Neural progenitor cell (in vitro differentiated cells): ENCODE measurements around the gene NUDT3. TPM values are rescaled to one million over a fixed set of nuclear protein-coding genes. Genes with fewer than 3 reads are reported as not detected.

Source experiments
- DNase-seq: peaks from one replicate; pipeline ENCODE4 v3.0.0-alpha.2; 2016; ENCODE audit warnings: low spot score
- H2AFZ ChIP-seq: fragments of 200-600 bp; sonication (generic); replicated peaks from 2 replicates; pipeline ENCODE4 v1.6.1; 2016; ENCODE audit warnings: antibody characterized with exemption
- H3F3A ChIP-seq: fragments of 200-600 bp; sonication (generic); 2 replicates; pipeline ENCODE4 v1.6.1; 2016; ENCODE audit warnings: antibody characterized with exemption, low read depth
- H3K27ac ChIP-seq: fragments of 200-600 bp; sonication (generic); 2 replicates; pipeline ENCODE4 v1.5.1; 2016; ENCODE audit warnings: mild to moderate bottlenecking
- H3K27me3 ChIP-seq: fragments of 200-600 bp; sonication (generic); 2 replicates; pipeline ENCODE4 v1.6.1; 2016; ENCODE audit warnings: mild to moderate bottlenecking, moderate library complexity
- H3K36me3 ChIP-seq: fragments of 200-600 bp; sonication (generic); 2 replicates; pipeline ENCODE4 v1.5.1; 2016
- H3K4me1 ChIP-seq: fragments of 200-600 bp; sonication (generic); 2 replicates; pipeline ENCODE4 v1.6.1; 2016; ENCODE audit warnings: mixed run types
- H3K4me2 ChIP-seq: fragments of 200-600 bp; sonication (generic); 2 replicates; pipeline ENCODE4 v1.6.1; 2016
- H3K4me3 ChIP-seq: fragments of 200-600 bp; sonication (generic); 2 replicates; pipeline ENCODE4 v1.5.1; 2016
- H3K79me2 ChIP-seq: fragments of 200-600 bp; sonication (generic); 2 replicates; pipeline ENCODE4 v1.6.1; 2016; ENCODE audit warnings: low read depth
- H3K9ac ChIP-seq: fragments of 200-600 bp; sonication (generic); 2 replicates; pipeline ENCODE4 v1.6.1; 2016
- H3K9me3 ChIP-seq: fragments of 200-600 bp; sonication (generic); 2 replicates; pipeline ENCODE4 v1.5.1; 2016; ENCODE audit warnings: low read depth
- H4K20me1 ChIP-seq: fragments of 200-600 bp; sonication (generic); 2 replicates; pipeline ENCODE4 v1.6.1; 2016; ENCODE audit warnings: low read depth
- H3K27ac Mint-ChIP-seq: 3 replicates; pipeline ENCODE4 v1.8.0; 2021; ENCODE audit warnings: mixed read lengths
- H3K27me3 Mint-ChIP-seq: 2 replicates; pipeline ENCODE4 v1.8.0; 2022; ENCODE audit warnings: low read depth, mild to moderate bottlenecking, inconsistent platforms, moderate library complexity, mixed read lengths; ENCODE audit not compliant: insufficient read depth
- H3K36me3 Mint-ChIP-seq: 3 replicates; pipeline ENCODE4 v1.8.0; 2021; ENCODE audit warnings: mixed read lengths
- H3K4me1 Mint-ChIP-seq: 3 replicates; pipeline ENCODE4 v1.8.0; 2021; ENCODE audit warnings: mixed read lengths
- H3K4me3 Mint-ChIP-seq: 3 replicates; pipeline ENCODE4 v1.8.0; 2021; ENCODE audit warnings: mild to moderate bottlenecking, moderate library complexity, mixed read lengths
- H3K9me3 Mint-ChIP-seq: 3 replicates; pipeline ENCODE4 v1.8.0; 2020; ENCODE audit warnings: mixed read lengths
- CTCF ChIP-seq: fragments of 200-600 bp; sonication (generic); IDR thresholded peaks from 2 replicates; pipeline ENCODE4 v1.5.1; 2017; ENCODE audit warnings: antibody characterized with exemption, mild to moderate bottlenecking
- EZH2 ChIP-seq: fragments of 200-600 bp; sonication (generic); IDR thresholded peaks from 2 replicates; pipeline ENCODE4 v1.6.1; 2017; ENCODE audit warnings: antibody characterized with exemption, mild to moderate bottlenecking, moderate library complexity
- EZH2phosphoT487 ChIP-seq: fragments of 200-600 bp; sonication (generic); IDR thresholded peaks from 2 replicates; pipeline ENCODE4 v1.6.1; 2017; ENCODE audit warnings: antibody characterized with exemption
- total RNA-seq: library from RNA; depleted of rRNA; stranded (reverse); fragments of >200 nt; gene quantifications from 2 replicates; pipeline ENCODE4 v1.2.3, GENCODE V29; 2015; ENCODE audit warnings: low replicate concordance

NUDT3 gene
- total RNA-seq, 1 donor from 2014 or later, result 35.7 TPM

GRCh38 chr6:34340394-34340793, 52.1 kb downstream of the NUDT3 start:
- Histone ChIP-seq H3K79me2 (peaks cover 22% of the 10 kb centered on the region), H3F3A (no peaks in the 10 kb centered on the region), H3K36me3 (no peaks in the 10 kb centered on the region), H4K20me1 (peaks cover 38% of the 10 kb centered on the region), H3K4me2 (no peak overlapping the region), H2AFZ (no peak overlapping the region), H3K9me3 (no peaks in the 10 kb centered on the region), H3K27ac (no peak overlapping the region), H3K4me1 (no peaks in the 10 kb centered on the region), H3K9ac (no peak overlapping the region), H3K4me3 (no peak overlapping the region), H3K27me3 (no peaks in the 10 kb centered on the region)
- TF ChIP-seq CTCF (no peak), EZH2 (no peak), EZH2phosphoT487 (no peak)
- Mint-ChIP-seq H3K36me3 (peaks cover 15% of the 10 kb centered on the region), H3K9me3 (no peaks in the 10 kb centered on the region), H3K4me3 (no peak overlapping the region), H3K27me3 (no peaks in the 10 kb centered on the region), H3K27ac (no peak overlapping the region), H3K4me1 (peaks cover 4% of the 10 kb centered on the region)
- DNase-seq, result no peak

DNA sequence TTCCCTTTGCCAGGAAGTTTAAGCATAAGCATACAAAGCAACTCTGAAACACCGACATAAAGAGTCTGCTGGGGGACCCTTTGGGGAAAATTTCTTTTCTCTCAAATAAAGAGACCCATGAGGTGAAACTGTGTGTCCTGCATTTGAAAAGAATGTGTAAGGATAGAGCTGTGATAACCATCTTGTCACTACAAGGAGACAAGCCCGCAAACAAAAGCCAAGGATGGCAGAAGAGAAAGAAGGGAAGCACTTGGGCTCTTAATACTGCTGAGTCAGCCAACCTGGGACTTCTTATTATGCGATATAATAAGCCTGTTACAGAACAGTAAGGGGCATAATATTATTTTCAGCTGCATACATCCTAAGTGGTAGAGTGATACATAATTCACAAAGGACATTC, 52.5 kb downstream of the NUDT3 start:
- no peaks in the 10 kb centered on the region for H3K4me1 ChIP-seq
- Mint-ChIP-seq H3K36me3 (peaks cover 15% of the 10 kb centered on the region), H3K27ac (no peak overlapping the region), H3K4me1 (peaks cover 5% of the 10 kb centered on the region), H3K27me3 (no peaks in the 10 kb centered on the region), H3K4me3 (no peak overlapping the region), H3K9me3 (no peaks in the 10 kb centered on the region)
- no peak overlapping the region for H2AFZ ChIP-seq
- TF ChIP-seq EZH2 (no peak), EZH2phosphoT487 (no peak), CTCF (no peak)
- no peak for DNase-seq
- H3K4me2 ChIP-seq, result no peak overlapping the region
- H3K9ac ChIP-seq, result no peak overlapping the region
- no peak overlapping the region for H3K4me3 ChIP-seq
- peaks cover 17% of the 10 kb centered on the region for H3K79me2 ChIP-seq
- H3F3A ChIP-seq, result no peaks in the 10 kb centered on the region
- H3K27me3 ChIP-seq, result no peaks in the 10 kb centered on the region
- H3K9me3 ChIP-seq, result no peaks in the 10 kb centered on the region
- H3K36me3 ChIP-seq, result no peaks in the 10 kb centered on the region
- peaks cover 38% of the 10 kb centered on the region for H4K20me1 ChIP-seq
- no peak overlapping the region for H3K27ac ChIP-seq

- peaks cover 38% of the 10 kb centered on the region for H4K20me1 ChIP-seq
- Mint-ChIP-seq H3K4me3 (no peak overlapping the region), H3K27ac (no peak overlapping the region), H3K9me3 (no peaks in the 10 kb centered on the region), H3K36me3 (peaks cover 15% of the 10 kb centered on the region), H3K27me3 (no peaks in the 10 kb centered on the region), H3K4me1 (peaks cover 6% of the 10 kb centered on the region)
- H3K27ac ChIP-seq, result no peak overlapping the region
- no peak overlapping the region for H3K9ac ChIP-seq
- H3K27me3 ChIP-seq, result no peaks in the 10 kb centered on the region
- no peak for DNase-seq
- TF ChIP-seq EZH2phosphoT487 (no peak), CTCF (no peak), EZH2 (no peak)
- H3K79me2 ChIP-seq, result peaks cover 12% of the 10 kb centered on the region
- no peaks in the 10 kb centered on the region for H3K36me3 ChIP-seq
- no peaks in the 10 kb centered on the region for H3F3A ChIP-seq
- no peak overlapping the region for H2AFZ ChIP-seq
- H3K9me3 ChIP-seq, result no peaks in the 10 kb centered on the region
- H3K4me2 ChIP-seq, result no peak overlapping the region
- H3K4me1 ChIP-seq, result no peaks in the 10 kb centered on the region
- H3K4me3 ChIP-seq, result no peak overlapping the region
Measured at GRCh38 chr6:34339432-34339831, 53.0 kb downstream of the NUDT3 start.

DNA sequence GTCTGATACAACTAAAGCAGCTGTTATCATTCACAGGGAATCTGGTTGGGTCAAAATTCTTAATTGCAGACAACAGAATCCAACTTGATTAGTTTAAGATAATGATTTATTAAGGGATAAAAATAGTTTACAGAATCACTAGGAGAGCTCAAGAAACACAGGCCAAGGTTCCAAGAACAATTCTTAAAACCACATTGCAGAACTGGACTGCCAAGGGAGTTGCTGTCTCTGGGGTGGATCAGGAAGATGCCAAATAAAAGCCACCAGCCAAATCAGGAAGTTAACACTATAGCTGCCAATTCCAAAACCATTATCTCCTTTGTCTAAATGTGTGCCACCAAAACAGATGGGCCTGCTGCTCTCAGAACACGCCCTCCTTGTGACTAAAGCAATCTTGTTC, 53.7 kb downstream of the NUDT3 start:
- Histone ChIP-seq H3F3A (no peaks in the 10 kb centered on the region), H3K36me3 (no peaks in the 10 kb centered on the region), H3K4me2 (no peak overlapping the region), H2AFZ (no peak overlapping the region), H3K9ac (no peak overlapping the region), H3K4me1 (no peaks in the 10 kb centered on the region), H3K27ac (no peak overlapping the region), H4K20me1 (peaks cover 38% of the 10 kb centered on the region), H3K9me3 (no peaks in the 10 kb centered on the region), H3K79me2 (peaks cover 6% of the 10 kb centered on the region), H3K27me3 (no peaks in the 10 kb centered on the region), H3K4me3 (no peak overlapping the region)
- Mint-ChIP-seq H3K27me3 (no peaks in the 10 kb centered on the region), H3K27ac (no peak overlapping the region), H3K36me3 (peaks cover 13% of the 10 kb centered on the region), H3K4me1 (peaks cover 6% of the 10 kb centered on the region), H3K9me3 (no peaks in the 10 kb centered on the region), H3K4me3 (no peak overlapping the region)
- no peak for TF ChIP-seq EZH2phosphoT487
- TF ChIP-seq EZH2, result no peak
- TF ChIP-seq CTCF, result no peak
- no peak for DNase-seq
